ENCODE data around the gene COL4A1.

COL4A1 gene

GRCh38 chr13:110308656-110309359, 1.9 kb upstream of the COL4A1 start:
- peak; percentile 48 for DNase-seq (ENCODE audit: low spot score)

- DNase-seq (ENCODE audit: low spot score): peak; percentile 76
These were observed 1.1 kb upstream of the COL4A1 start for GRCh38 chr13:110307767-110308655.

- DNase-seq (ENCODE audit: low spot score): peak; percentile 72
These were observed 507 bp downstream of the COL4A1 start for GRCh38 chr13:110306340-110306959.

- DNase-seq (ENCODE audit: low spot score): peak; percentile 52
These were observed 1.0 kb downstream of the COL4A1 start for GRCh38 chr13:110305949-110306339.

GRCh38 chr13:110305544-110305943, 1.4 kb downstream of the COL4A1 start:
- no peak for DNase-seq (ENCODE audit: low spot score)

- peak; percentile 15 for DNase-seq (ENCODE audit: low spot score)
These were observed 2.0 kb downstream of the COL4A1 start for GRCh38 chr13:110305001-110305400.

GRCh38 chr13:110304256-110304655, 2.7 kb downstream of the COL4A1 start:
- DNase-seq (ENCODE audit: low spot score): peak; percentile 23

- DNase-seq (ENCODE audit: low spot score): no peak
These were observed 3.3 kb downstream of the COL4A1 start for GRCh38 chr13:110303644-110304043.

GRCh38 chr13:110302997-110303396, 4.0 kb downstream of the COL4A1 start:
- DNase-seq (ENCODE audit: low spot score): peak; percentile 33

GRCh38 chr13:110301606-110302553, 5.1 kb downstream of the COL4A1 start:
- DNase-seq (ENCODE audit: low spot score): peak; percentile 60

- DNase-seq (ENCODE audit: low spot score): peak; percentile 49
These were observed 5.9 kb downstream of the COL4A1 start for GRCh38 chr13:110301083-110301482.

GRCh38 chr13:110300090-110300815, 6.7 kb downstream of the COL4A1 start:
- DNase-seq (ENCODE audit: low spot score): peak; percentile 8

GRCh38 chr13:110299283-110299840, 7.6 kb downstream of the COL4A1 start:
- DNase-seq (ENCODE audit: low spot score): peak; percentile 61

GRCh38 chr13:110298505-110299282, 8.3 kb downstream of the COL4A1 start:
- DNase-seq (ENCODE audit: low spot score): peak; percentile 64

- DNase-seq (ENCODE audit: low spot score): no peak
These were observed 9.0 kb downstream of the COL4A1 start for GRCh38 chr13:110297766-110298504.

GRCh38 chr13:110297011-110297410, 9.9 kb downstream of the COL4A1 start:
- peak; percentile 17 for DNase-seq (ENCODE audit: low spot score)

- no peak for DNase-seq (ENCODE audit: low spot score)
These were observed 12.3 kb downstream of the COL4A1 start for GRCh38 chr13:110294622-110295021.

- DNase-seq (ENCODE audit: low spot score): peak; percentile 4
These were observed 12.8 kb downstream of the COL4A1 start for GRCh38 chr13:110294146-110294545.

GRCh38 chr13:110293649-110294048, 13.3 kb downstream of the COL4A1 start:
- no peak for DNase-seq (ENCODE audit: low spot score)

Data from left forelimb (tissue), 1 donor.